SU-DHL-6 (cell line): ENCODE measurements around the gene GRIK3.

ENCODE experiments used
- H2AFZ ChIP-seq: fragments of 200-600 bp; sonication (generic); 2 replicates; pipeline ENCODE4 v1.6.1; 2014; ENCODE audit warnings: low read depth, mild to moderate bottlenecking, moderate library complexity, mixed read lengths, antibody characterized with exemption, low read length; ENCODE audit not compliant: severe bottlenecking
- H3F3A ChIP-seq: fragments of 200-600 bp; shearing (Covaris generic); 2 replicates; pipeline ENCODE4 v1.6.0; 2016; ENCODE audit warnings: antibody characterized with exemption, mild to moderate bottlenecking; ENCODE audit not compliant: insufficient read depth
- H3K27ac ChIP-seq: fragments of 200-600 bp; sonication (generic); 2 replicates; pipeline ENCODE4 v1.5.1; 2016; ENCODE audit warnings: low read depth, mild to moderate bottlenecking, low read length, moderate library complexity, mixed read lengths
- H3K27me3 ChIP-seq: fragments of 200-600 bp; sonication (generic), shearing (Covaris generic); 2 replicates; pipeline ENCODE4 v1.6.0; 2014; ENCODE audit warnings: mild to moderate bottlenecking, low read length
- H3K36me3 ChIP-seq: fragments of 200-600 bp; sonication (generic); 2 replicates; pipeline ENCODE4 v1.6.1; 2014; ENCODE audit warnings: mild to moderate bottlenecking, low read length, mixed read lengths
- H3K4me2 ChIP-seq: fragments of 300-600, 200-600 bp; shearing (Covaris generic), sonication (generic); 2 replicates; pipeline ENCODE4 v1.6.0; 2014; ENCODE audit warnings: low read length, low read depth, mild to moderate bottlenecking; ENCODE audit not compliant: poor library complexity, severe bottlenecking
- H3K4me3 ChIP-seq: fragments of 200-600 bp; sonication (generic); 2 replicates; pipeline ENCODE4 v1.5.1; 2014; ENCODE audit warnings: antibody characterized with exemption, low read length, mild to moderate bottlenecking, mixed read lengths; ENCODE audit not compliant: insufficient read depth, poor library complexity, severe bottlenecking
- H3K79me2 ChIP-seq: fragments of 200-600 bp; sonication (generic); 2 replicates; pipeline ENCODE4 v1.6.1; 2014; ENCODE audit warnings: mild to moderate bottlenecking, low read length, moderate library complexity; ENCODE audit not compliant: insufficient read depth
- H3K9ac ChIP-seq: fragments of 200-600 bp; sonication (generic); 2 replicates; pipeline ENCODE4 v1.7.0; 2014; ENCODE audit warnings: mild to moderate bottlenecking, low read length
- H3K9me2 ChIP-seq: fragments of 200-600 bp; sonication (generic); replicated peaks from 2 replicates; pipeline ENCODE4 v1.6.1; 2014; ENCODE audit warnings: low read length; ENCODE audit not compliant: insufficient read depth
- H3K9me3 ChIP-seq: fragments of 200-600 bp; sonication (generic); 2 replicates; pipeline ENCODE4 v1.6.1; 2014; ENCODE audit warnings: low read length, mixed read lengths; ENCODE audit not compliant: insufficient read depth
- H4K20me1 ChIP-seq: fragments of 200-600 bp; sonication (generic); 2 replicates; pipeline ENCODE4 v1.6.1; 2014; ENCODE audit warnings: low read depth, mild to moderate bottlenecking, antibody characterized with exemption, low read length, moderate library complexity, mixed read lengths
- CTCF ChIP-seq: fragments of 200-600 bp; sonication (generic); IDR thresholded peaks from one replicate; pipeline ENCODE4 v1.5.1; 2017; ENCODE audit warnings: antibody characterized with exemption, mild to moderate bottlenecking, low read length, moderate library complexity; ENCODE audit not compliant: insufficient read depth, poor library complexity, severe bottlenecking
- EZH2phosphoT487 ChIP-seq: fragments of 200-600 bp; sonication (generic), shearing (Covaris generic); conservative IDR thresholded peaks from 2 replicates; pipeline ENCODE4 v1.6.1; 2018; ENCODE audit warnings: mild to moderate bottlenecking, antibody characterized with exemption, low read length, moderate library complexity, mixed read lengths

GRIK3 gene

GRCh38 chr1:36864182-36864822, 170.0 kb downstream of the GRIK3 start:
- TF ChIP-seq CTCF: peak; percentile 74
- TF ChIP-seq EZH2phosphoT487: no peak
- no peaks in the 10 kb centered on the region for H3K79me2 ChIP-seq
- no peaks in the 10 kb centered on the region for H3K27me3 ChIP-seq
- no peak overlapping the region for H3K4me3 ChIP-seq
- H3K9ac ChIP-seq: no peak overlapping the region
- H3K9me3 ChIP-seq: no peaks in the 10 kb centered on the region
- H3F3A ChIP-seq: no peaks in the 10 kb centered on the region
- no peak overlapping the region for H2AFZ ChIP-seq
- no peaks in the 10 kb centered on the region for H3K36me3 ChIP-seq
- H3K9me2 ChIP-seq: no peaks in the 10 kb centered on the region
- no peak overlapping the region for H3K4me2 ChIP-seq
- no peak overlapping the region for H3K27ac ChIP-seq
- H4K20me1 ChIP-seq: no peaks in the 10 kb centered on the region

GRCh38 chr1:36863500-36863899, 170.8 kb downstream of the GRIK3 start:
- Histone ChIP-seq H3K4me2 (no peak overlapping the region), H3K79me2 (no peaks in the 10 kb centered on the region), H3K27me3 (no peaks in the 10 kb centered on the region)

GRCh38 chr1:36863061-36863460, 171.3 kb downstream of the GRIK3 start:
- Histone ChIP-seq H3K36me3 (no peaks in the 10 kb centered on the region), H3K4me3 (no peak overlapping the region), H2AFZ (no peak overlapping the region), H3K4me2 (no peak overlapping the region), H3F3A (no peaks in the 10 kb centered on the region), H3K27ac (no peak overlapping the region), H3K9me2 (no peaks in the 10 kb centered on the region), H3K79me2 (no peaks in the 10 kb centered on the region), H4K20me1 (no peaks in the 10 kb centered on the region), H3K27me3 (no peaks in the 10 kb centered on the region), H3K9ac (no peak overlapping the region), H3K9me3 (no peaks in the 10 kb centered on the region)
- no peak for TF ChIP-seq EZH2phosphoT487
- no peak for TF ChIP-seq CTCF

More at GRCh38 chr1:36863500-36863899, 170.8 kb downstream of the GRIK3 start:
- H3K4me3 ChIP-seq: no peak overlapping the region
- H3K9ac ChIP-seq: no peak overlapping the region
- TF ChIP-seq CTCF: no peak
- no peak for TF ChIP-seq EZH2phosphoT487
- no peaks in the 10 kb centered on the region for H3K9me3 ChIP-seq
- H2AFZ ChIP-seq: no peak overlapping the region
- no peaks in the 10 kb centered on the region for H3K36me3 ChIP-seq
- H4K20me1 ChIP-seq: no peaks in the 10 kb centered on the region
- H3F3A ChIP-seq: no peaks in the 10 kb centered on the region
- no peak overlapping the region for H3K27ac ChIP-seq
- H3K9me2 ChIP-seq: no peaks in the 10 kb centered on the region

GRCh38 chr1:36861375-36861774, 172.9 kb downstream of the GRIK3 start:
- no peak overlapping the region for H3K27ac ChIP-seq
- H3K79me2 ChIP-seq: no peaks in the 10 kb centered on the region
- H3K9ac ChIP-seq: no peak overlapping the region
- no peaks in the 10 kb centered on the region for H4K20me1 ChIP-seq
- H3F3A ChIP-seq: no peaks in the 10 kb centered on the region
- TF ChIP-seq EZH2phosphoT487 (no peak), CTCF (no peak)
- H3K9me3 ChIP-seq: no peaks in the 10 kb centered on the region
- H3K4me2 ChIP-seq: no peak overlapping the region
- H2AFZ ChIP-seq: no peak overlapping the region
- H3K4me3 ChIP-seq: no peak overlapping the region
- H3K27me3 ChIP-seq: no peaks in the 10 kb centered on the region
- no peaks in the 10 kb centered on the region for H3K9me2 ChIP-seq
- no peaks in the 10 kb centered on the region for H3K36me3 ChIP-seq
